Stomach (tissue), 4 donors: Measurements from ENCODE around the gene GLT8D1.

ENCODE experiments used
- CTCF ChIP-seq, 7 experiments: fragments of 450-650 bp in 4 of 7; fragments of 200-600 bp in 3 of 7; sonication (generic) in 3 of 7; IDR thresholded peaks; one replicate each; pipeline ENCODE4 v1.5.1; 2016 to 2019; ENCODE audit warnings: antibody characterized with exemption in 7 of 7, control low read depth in 2 of 7, mild to moderate bottlenecking in 1 of 7
- EP300 ChIP-seq: sonication (generic); formaldehyde crosslinking; IDR thresholded peaks from one replicate; pipeline ENCODE4 v1.6.1; 2017; ENCODE audit warnings: antibody characterized with exemption
- POLR2A ChIP-seq, 4 donors: fragments of 450-650 bp; IDR thresholded peaks; one replicate each; pipeline ENCODE4 v1.6.1; 2016; ENCODE audit warnings: antibody characterized with exemption in 4 of 4, control low read depth in 2 of 4, mild to moderate bottlenecking in 1 of 4, moderate library complexity in 1 of 4
- POLR2AphosphoS5 ChIP-seq, 3 donors: sonication (generic); formaldehyde crosslinking; IDR thresholded peaks; one replicate each; pipeline ENCODE4 v1.6.1; 2016; ENCODE audit warnings: antibody characterized with exemption in 3 of 3

DNA sequence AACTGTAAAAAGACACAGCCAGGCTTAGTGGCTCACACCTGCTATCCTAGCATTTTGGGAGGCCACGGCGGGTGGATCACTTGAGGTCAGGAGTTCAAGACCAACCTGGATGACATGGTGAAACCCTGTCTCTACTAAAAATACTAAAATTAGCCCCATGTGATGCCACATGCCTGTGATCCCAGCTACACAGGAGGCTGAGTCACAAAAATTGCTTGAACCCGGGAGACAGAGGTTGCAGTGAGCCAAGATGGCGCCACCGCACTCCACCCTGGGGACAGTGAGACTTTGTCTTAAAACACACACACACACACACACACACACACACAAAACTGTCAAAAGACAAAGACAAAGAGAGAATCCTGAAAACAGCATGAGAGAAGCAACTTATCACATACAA lies 18.3 kb upstream of the GLT8D1 start:
- TF ChIP-seq EP300 (no peak), CTCF (IDR thresholded peaks at IDR 0.05) (no peak), POLR2A (IDR thresholded peaks at IDR 0.05) (no peak), POLR2AphosphoS5 (IDR thresholded peaks at IDR 0.05) (no peak)
